HepG2 (cell line): ENCODE measurements around the gene GREM1. TPM values are rescaled to one million over a fixed set of nuclear protein-coding genes. Genes with fewer than 3 reads are reported as not detected.

Experiments used
- BCL6 ChIP-seq: IDR thresholded peaks from 2 replicates; pipeline ENCODE4 v1.6.1; 2016; ENCODE audit warnings: missing genetic modification reagents, missing compliant biosample characterization
- CEBPB ChIP-seq: IDR thresholded peaks from 2 replicates; pipeline ENCODE4 v1.6.1; 2011; ENCODE audit warnings: low read depth, low read length, improper control_type of control experiment, borderline replicate concordance
- CEBPG ChIP-seq: IDR thresholded peaks from 2 replicates; pipeline ENCODE4 v1.6.1; 2016
- DMAP1 ChIP-seq: IDR thresholded peaks from 2 replicates; pipeline ENCODE4 v1.6.1; 2016
- HDAC2 ChIP-seq: sonication (generic); formaldehyde crosslinking; IDR thresholded peaks from 2 replicates; pipeline ENCODE4 v1.4.0; 2020; ENCODE audit warnings: missing genetic modification reagents
- MAFK ChIP-seq, 2 experiments: IDR thresholded peaks in 1 of 2; conservative IDR thresholded peaks in 1 of 2; 2 replicates each; pipeline ENCODE4 v1.6.1; 2011; ENCODE audit warnings: improper control_type of control experiment in 2 of 2, low read length in 2 of 2
- NR2F1 ChIP-seq, 2 experiments: fragments of 450-650 bp in 1 of 2; formaldehyde crosslinking in 1 of 2; IDR thresholded peaks; 2 replicates each; pipeline versions ENCODE4 v1.5.0 to v1.6.1; 2016 to 2020; ENCODE audit warnings: mild to moderate bottlenecking in 1 of 2, missing compliant biosample characterization in 1 of 2, missing genetic modification reagents in 1 of 2, moderate library complexity in 1 of 2
- ONECUT2 ChIP-seq: sonication (generic); formaldehyde crosslinking; IDR thresholded peaks from 2 replicates; pipeline ENCODE4 v1.4.0; 2020; ENCODE audit warnings: missing genetic modification reagents
- SALL1 ChIP-seq: sonication (generic); formaldehyde crosslinking; IDR thresholded peaks from 2 replicates; pipeline ENCODE4 v1.8.0; 2022; ENCODE audit warnings: mild to moderate bottlenecking, missing genetic modification reagents
- SRF ChIP-seq: IDR thresholded peaks from 2 replicates; pipeline ENCODE4 v1.6.1; 2011; ENCODE audit warnings: mild to moderate bottlenecking, low read depth, low read length, moderate library complexity
- ZBTB7B ChIP-seq: sonication (generic); formaldehyde crosslinking; IDR thresholded peaks from 2 replicates; pipeline ENCODE4 v1.4.0; 2020; ENCODE audit warnings: missing genetic modification reagents
- ZC3H13 ChIP-seq: sonication (generic); formaldehyde crosslinking; IDR thresholded peaks from 2 replicates; pipeline ENCODE4 v1.8.1; 2023; ENCODE audit warnings: mild to moderate bottlenecking, missing genetic modification reagents, moderate library complexity
- ZNF20 ChIP-seq: sonication (generic); formaldehyde crosslinking; IDR thresholded peaks from 2 replicates; pipeline ENCODE4 v1.4.0; 2020; ENCODE audit warnings: mild to moderate bottlenecking, moderate library complexity, missing genetic modification reagents
- polyA plus RNA-seq, 8 experiments: library from polyadenylated mRNA; depleted of rRNA in 3 of 8; stranded (reverse) in 7 of 8; unstranded in 1 of 8; fragments of >200 nt; fragmentation: Illumina TruSeq in 4 of 8; extraction: Trizol in 4 of 8; gene quantifications; 2 replicates each; pipeline versions ENCODE4 v1.2.1 to v1.2.3, GENCODE V29; 2011 to 2016; ENCODE audit warnings: low read depth in 4 of 8, missing spikeins in 1 of 8, mixed read lengths in 1 of 8; ENCODE audit not compliant: insufficient read depth in 1 of 8
- total RNA-seq, 5 experiments: library from RNA; depleted of rRNA; stranded (reverse); fragments of >200 nt; fragmentation: Illumina TruSeq; extraction: Trizol; gene quantifications; 2 replicates each; pipeline ENCODE4 v1.2.3, GENCODE V29; 2016; ENCODE audit warnings: low read depth in 1 of 5
- TF ChIP-seq, protein P1 (sequence below): sonication (generic); formaldehyde crosslinking; conservative IDR thresholded peaks from 2 replicates; pipeline ENCODE4 v1.4.0; 2020; ENCODE audit warnings: mild to moderate bottlenecking, missing genetic modification reagents, moderate library complexity
- TF ChIP-seq, protein P2 (sequence below): sonication (generic); formaldehyde crosslinking; IDR thresholded peaks from 2 replicates; pipeline ENCODE4 v1.9.0; 2022; ENCODE audit warnings: low read depth, missing genetic modification reagents
- TF ChIP-seq, protein P3 (sequence below): sonication (generic); formaldehyde crosslinking; IDR thresholded peaks from 2 replicates; pipeline ENCODE4 v1.8.1; 2023; ENCODE audit warnings: mild to moderate bottlenecking, missing genetic modification reagents, borderline replicate concordance
- TF ChIP-seq, protein P4 (sequence below): IDR thresholded peaks from 2 replicates; pipeline ENCODE4 v1.6.1; 2016
- TF ChIP-seq, protein P5 (sequence below): fragments of 450-650 bp; IDR thresholded peaks from 2 replicates; pipeline ENCODE4 v1.6.1; 2017
- TF ChIP-seq, protein P6 (sequence below): sonication (generic); formaldehyde crosslinking; IDR thresholded peaks from 2 replicates; pipeline ENCODE4 v1.4.0; 2020; ENCODE audit warnings: missing genetic modification reagents

The GREM1 gene
- total and polyA plus RNA-seq, 2 of the 13 experiments (the other 11 are each of a cell fraction or from before 2014, with no cell fraction given) = 0.02 to 0.08 TPM

DNA sequence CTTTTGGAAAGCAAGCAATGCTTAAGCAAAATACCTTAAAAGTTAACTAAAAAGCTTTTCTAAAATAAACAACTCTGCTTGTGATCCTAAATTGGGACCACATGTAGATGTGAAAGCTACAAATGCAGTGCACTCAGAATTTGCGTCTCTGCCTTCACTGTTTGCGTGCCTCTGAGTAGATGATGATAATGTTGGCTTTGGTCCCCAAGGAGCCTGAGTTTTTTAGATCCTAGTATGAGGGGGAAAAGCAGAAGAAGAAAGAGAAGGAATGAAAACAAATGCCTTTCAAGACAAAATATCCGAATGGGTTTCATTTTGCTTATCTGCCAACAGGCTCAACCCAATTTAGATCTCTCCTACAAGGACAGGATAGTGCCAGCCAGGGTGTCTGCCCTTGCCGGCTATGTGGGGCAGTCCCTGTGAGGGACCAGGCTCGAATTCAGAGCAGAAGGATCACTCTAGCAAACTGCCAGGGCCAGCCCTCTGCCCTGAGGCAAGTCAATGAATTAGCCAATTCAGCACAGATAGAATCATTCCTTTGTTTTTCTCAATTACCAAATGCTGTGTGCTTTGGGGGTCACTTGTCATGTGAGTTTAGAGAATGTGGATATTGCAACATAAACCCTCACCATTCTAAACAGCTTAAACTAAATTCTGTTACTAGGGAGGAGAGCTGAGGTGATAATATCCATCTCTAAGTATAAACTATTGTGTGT is 47.8 kb upstream of the GREM1 start (continued):
- TF ChIP-seq, protein P1, sequence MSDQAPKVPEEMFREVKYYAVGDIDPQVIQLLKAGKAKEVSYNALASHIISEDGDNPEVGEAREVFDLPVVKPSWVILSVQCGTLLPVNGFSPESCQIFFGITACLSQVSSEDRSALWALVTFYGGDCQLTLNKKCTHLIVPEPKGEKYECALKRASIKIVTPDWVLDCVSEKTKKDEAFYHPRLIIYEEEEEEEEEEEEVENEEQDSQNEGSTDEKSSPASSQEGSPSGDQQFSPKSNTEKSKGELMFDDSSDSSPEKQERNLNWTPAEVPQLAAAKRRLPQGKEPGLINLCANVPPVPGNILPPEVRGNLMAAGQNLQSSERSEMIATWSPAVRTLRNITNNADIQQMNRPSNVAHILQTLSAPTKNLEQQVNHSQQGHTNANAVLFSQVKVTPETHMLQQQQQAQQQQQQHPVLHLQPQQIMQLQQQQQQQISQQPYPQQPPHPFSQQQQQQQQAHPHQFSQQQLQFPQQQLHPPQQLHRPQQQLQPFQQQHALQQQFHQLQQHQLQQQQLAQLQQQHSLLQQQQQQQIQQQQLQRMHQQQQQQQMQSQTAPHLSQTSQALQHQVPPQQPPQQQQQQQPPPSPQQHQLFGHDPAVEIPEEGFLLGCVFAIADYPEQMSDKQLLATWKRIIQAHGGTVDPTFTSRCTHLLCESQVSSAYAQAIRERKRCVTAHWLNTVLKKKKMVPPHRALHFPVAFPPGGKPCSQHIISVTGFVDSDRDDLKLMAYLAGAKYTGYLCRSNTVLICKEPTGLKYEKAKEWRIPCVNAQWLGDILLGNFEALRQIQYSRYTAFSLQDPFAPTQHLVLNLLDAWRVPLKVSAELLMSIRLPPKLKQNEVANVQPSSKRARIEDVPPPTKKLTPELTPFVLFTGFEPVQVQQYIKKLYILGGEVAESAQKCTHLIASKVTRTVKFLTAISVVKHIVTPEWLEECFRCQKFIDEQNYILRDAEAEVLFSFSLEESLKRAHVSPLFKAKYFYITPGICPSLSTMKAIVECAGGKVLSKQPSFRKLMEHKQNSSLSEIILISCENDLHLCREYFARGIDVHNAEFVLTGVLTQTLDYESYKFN (CRISPR knock-in tag) = 0 out of 2 replicates have a peak, but pooled peaks have one; percentile 21
- TF ChIP-seq SRF (no peak), MAFK (conservative IDR thresholded peaks at IDR 0.05 in 1 of 2, IDR thresholded peaks at IDR 0.05 in 1 of 2; ENCODE audit: low read length in 2 of 2) (peak in 1 of 2 experiments; percentile 43; a peak in 1 of 4 replicates), ZNF20 (no peak), NR2F1 (CRISPR knock-in tag; IDR thresholded peaks at IDR 0.05) (no peak), ONECUT2 (CRISPR knock-in tag) (no peak), SALL1 (peak; percentile 17; the same call in 1 of the 2 replicates), BCL6 (CRISPR knock-in tag) (peak; percentile 58; the same call in 1 of the 2 replicates), DMAP1 (CRISPR knock-in tag) (no peak), CEBPG (CRISPR knock-in tag) (peak; percentile 81), ZC3H13 (no peak), CEBPB (peak; percentile 86), ZBTB7B (CRISPR knock-in tag) (0 out of 2 replicates have a peak, but pooled peaks have one; percentile 48), HDAC2 (CRISPR knock-in tag) (0 out of 2 replicates have a peak, but pooled peaks have one; percentile 38)
- TF ChIP-seq, protein P2, sequence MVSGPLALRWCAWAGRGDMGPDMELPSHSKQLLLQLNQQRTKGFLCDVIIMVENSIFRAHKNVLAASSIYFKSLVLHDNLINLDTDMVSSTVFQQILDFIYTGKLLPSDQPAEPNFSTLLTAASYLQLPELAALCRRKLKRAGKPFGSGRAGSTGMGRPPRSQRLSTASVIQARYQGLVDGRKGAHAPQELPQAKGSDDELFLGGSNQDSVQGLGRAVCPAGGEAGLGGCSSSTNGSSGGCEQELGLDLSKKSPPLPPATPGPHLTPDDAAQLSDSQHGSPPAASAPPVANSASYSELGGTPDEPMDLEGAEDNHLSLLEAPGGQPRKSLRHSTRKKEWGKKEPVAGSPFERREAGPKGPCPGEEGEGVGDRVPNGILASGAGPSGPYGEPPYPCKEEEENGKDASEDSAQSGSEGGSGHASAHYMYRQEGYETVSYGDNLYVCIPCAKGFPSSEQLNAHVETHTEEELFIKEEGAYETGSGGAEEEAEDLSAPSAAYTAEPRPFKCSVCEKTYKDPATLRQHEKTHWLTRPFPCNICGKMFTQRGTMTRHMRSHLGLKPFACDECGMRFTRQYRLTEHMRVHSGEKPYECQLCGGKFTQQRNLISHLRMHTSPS (CRISPR knock-in tag) = no peak
- TF ChIP-seq, protein P3, sequence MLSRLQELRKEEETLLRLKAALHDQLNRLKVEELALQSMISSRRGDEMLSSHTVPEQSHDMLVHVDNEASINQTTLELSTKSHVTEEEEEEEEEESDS (CRISPR knock-in tag) = no peak
- TF ChIP-seq, protein P4, sequence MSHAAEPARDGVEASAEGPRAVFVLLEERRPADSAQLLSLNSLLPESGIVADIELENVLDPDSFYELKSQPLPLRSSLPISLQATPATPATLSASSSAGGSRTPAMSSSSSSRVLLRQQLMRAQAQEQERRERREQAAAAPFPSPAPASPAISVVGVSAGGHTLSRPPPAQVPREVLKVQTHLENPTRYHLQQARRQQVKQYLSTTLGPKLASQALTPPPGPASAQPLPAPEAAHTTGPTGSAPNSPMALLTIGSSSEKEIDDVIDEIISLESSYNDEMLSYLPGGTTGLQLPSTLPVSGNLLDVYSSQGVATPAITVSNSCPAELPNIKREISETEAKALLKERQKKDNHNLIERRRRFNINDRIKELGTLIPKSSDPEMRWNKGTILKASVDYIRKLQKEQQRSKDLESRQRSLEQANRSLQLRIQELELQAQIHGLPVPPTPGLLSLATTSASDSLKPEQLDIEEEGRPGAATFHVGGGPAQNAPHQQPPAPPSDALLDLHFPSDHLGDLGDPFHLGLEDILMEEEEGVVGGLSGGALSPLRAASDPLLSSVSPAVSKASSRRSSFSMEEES (CRISPR knock-in tag) = peak; percentile 92
- TF ChIP-seq, protein P5, sequence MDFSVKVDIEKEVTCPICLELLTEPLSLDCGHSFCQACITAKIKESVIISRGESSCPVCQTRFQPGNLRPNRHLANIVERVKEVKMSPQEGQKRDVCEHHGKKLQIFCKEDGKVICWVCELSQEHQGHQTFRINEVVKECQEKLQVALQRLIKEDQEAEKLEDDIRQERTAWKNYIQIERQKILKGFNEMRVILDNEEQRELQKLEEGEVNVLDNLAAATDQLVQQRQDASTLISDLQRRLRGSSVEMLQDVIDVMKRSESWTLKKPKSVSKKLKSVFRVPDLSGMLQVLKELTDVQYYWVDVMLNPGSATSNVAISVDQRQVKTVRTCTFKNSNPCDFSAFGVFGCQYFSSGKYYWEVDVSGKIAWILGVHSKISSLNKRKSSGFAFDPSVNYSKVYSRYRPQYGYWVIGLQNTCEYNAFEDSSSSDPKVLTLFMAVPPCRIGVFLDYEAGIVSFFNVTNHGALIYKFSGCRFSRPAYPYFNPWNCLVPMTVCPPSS = no peak
- TF ChIP-seq, protein P6, sequence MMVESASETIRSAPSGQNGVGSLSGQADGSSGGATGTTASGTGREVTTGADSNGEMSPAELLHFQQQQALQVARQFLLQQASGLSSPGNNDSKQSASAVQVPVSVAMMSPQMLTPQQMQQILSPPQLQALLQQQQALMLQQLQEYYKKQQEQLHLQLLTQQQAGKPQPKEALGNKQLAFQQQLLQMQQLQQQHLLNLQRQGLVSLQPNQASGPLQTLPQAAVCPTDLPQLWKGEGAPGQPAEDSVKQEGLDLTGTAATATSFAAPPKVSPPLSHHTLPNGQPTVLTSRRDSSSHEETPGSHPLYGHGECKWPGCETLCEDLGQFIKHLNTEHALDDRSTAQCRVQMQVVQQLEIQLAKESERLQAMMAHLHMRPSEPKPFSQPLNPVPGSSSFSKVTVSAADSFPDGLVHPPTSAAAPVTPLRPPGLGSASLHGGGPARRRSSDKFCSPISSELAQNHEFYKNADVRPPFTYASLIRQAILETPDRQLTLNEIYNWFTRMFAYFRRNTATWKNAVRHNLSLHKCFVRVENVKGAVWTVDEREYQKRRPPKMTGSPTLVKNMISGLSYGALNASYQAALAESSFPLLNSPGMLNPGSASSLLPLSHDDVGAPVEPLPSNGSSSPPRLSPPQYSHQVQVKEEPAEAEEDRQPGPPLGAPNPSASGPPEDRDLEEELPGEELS (CRISPR knock-in tag) = peak; percentile 31; the same call in 1 of the 2 replicates
